ENCODE data around the gene PHB1. TPM values are rescaled to one million over a fixed set of nuclear protein-coding genes. Genes with fewer than 3 reads are reported as not detected.

Gene PHB1
- total RNA-seq, 1 experiment from 2014 or later: 325 TPM

DNA sequence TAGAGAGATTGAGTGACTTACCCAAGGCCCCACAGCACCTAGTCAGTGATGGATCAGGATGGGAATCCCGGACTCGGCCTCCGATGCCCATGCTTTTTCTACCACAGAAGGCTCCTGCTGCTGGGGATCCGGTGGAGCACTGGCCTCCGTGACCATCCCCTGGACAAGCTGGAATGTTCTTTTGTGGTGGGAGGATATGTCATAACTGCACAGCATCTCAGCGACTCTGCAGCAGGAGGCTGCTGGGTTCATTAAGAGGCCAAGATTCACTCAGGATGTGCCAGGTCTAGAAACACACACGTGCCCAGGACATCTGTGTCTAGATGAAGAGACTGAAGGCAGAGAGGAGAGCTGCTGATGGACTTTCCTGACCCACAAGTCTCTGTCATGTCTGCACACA, 45.7 kb upstream of the PHB1 start:
- H3K4me2 ChIP-seq (ENCODE audit: insufficient read depth, insufficient read length, low read length): no peak overlapping the region
- no peaks in the 10 kb centered on the region for H3K23me2 ChIP-seq (ENCODE audit: insufficient read length, low read depth, low read length, poor library complexity, severe bottlenecking)
- no peak overlapping the region for H4K91ac ChIP-seq (ENCODE audit: insufficient read length, low read depth, low read length)
- TF ChIP-seq CTCF (conservative IDR thresholded peaks at IDR 0.05): no peak
- H4K8ac ChIP-seq (replicated peaks; ENCODE audit: insufficient read length, low read depth, low read length): no peak overlapping the region
- no peak overlapping the region for H2BK15ac ChIP-seq (ENCODE audit: low read depth, low read length)
- no peak overlapping the region for H2AFZ ChIP-seq (ENCODE audit: low read length)
- no peak overlapping the region for H2BK20ac ChIP-seq (ENCODE audit: low read depth, low read length, poor library complexity, severe bottlenecking)
- no peak overlapping the region for H2BK5ac ChIP-seq (ENCODE audit: insufficient read length, low read length)
- H3K4me3 Mint-ChIP-seq: no peak overlapping the region
- H3K56ac ChIP-seq (ENCODE audit: insufficient read length, low read depth, low read length): no peak overlapping the region
- H3K14ac ChIP-seq (ENCODE audit: insufficient read depth, low read length): no peak overlapping the region
- H3K18ac ChIP-seq (ENCODE audit: insufficient read length, low read depth, low read length): no peak overlapping the region
- H4K5ac ChIP-seq (ENCODE audit: insufficient read length, low read depth, low read length): no peak overlapping the region
- no peak overlapping the region for H3K23ac ChIP-seq (ENCODE audit: insufficient read length, low read depth, low read length)
- H3K27me3 Mint-ChIP-seq (ENCODE audit: low read depth): peaks cover 25% of the 10 kb centered on the region
- H3K4me1 Mint-ChIP-seq: peaks cover 34 to 38% of the 10 kb centered on the region in 2 experiments
- H3K9ac ChIP-seq (ENCODE audit: extremely low read depth, insufficient read length, low read length): no peak overlapping the region
- WGBS (ENCODE audit: extremely low coverage, insufficient read length, low lambda C conversion rate): no CpG with 5 or more reads among the region's 7 CpGs
- H3T11ph ChIP-seq (ENCODE audit: low read length): no peak overlapping the region
- no peak overlapping the region for H3K4ac ChIP-seq (ENCODE audit: low read depth, low read length)
- no peak overlapping the region for H3K27ac Mint-ChIP-seq
- H3K9me3 Mint-ChIP-seq: peaks cover 3 to 9% of the 10 kb centered on the region in 2 experiments; a peak in 3 of 5 replicates
- H2AK5ac ChIP-seq (ENCODE audit: insufficient read length, low read length): no peak overlapping the region
- H3K79me2 ChIP-seq (ENCODE audit: insufficient read depth, low read length): no peaks in the 10 kb centered on the region
- no peak overlapping the region for H2BK120ac ChIP-seq (ENCODE audit: low read depth, low read length, poor library complexity, severe bottlenecking)
- no peak for DNase-seq
- H3K79me1 ChIP-seq (ENCODE audit: insufficient read depth, low read depth, low read length, poor library complexity, severe bottlenecking): no peaks in the 10 kb centered on the region
- H3K9me3 ChIP-seq (ENCODE audit: control insufficient read depth, low read depth, low read length): no peaks in the 10 kb centered on the region
- no peak overlapping the region for H3K27ac ChIP-seq (ENCODE audit: insufficient read length, low read depth, low read length)
- H4K20me1 ChIP-seq (ENCODE audit: control insufficient read depth, insufficient read depth, insufficient read length): no peaks in the 10 kb centered on the region
- no peaks in the 10 kb centered on the region; the same call in 1 of the 2 replicates for H3K27me3 ChIP-seq (ENCODE audit: insufficient read depth, low read length)
- H2BK12ac ChIP-seq (ENCODE audit: insufficient read length, low read depth, low read length): no peak overlapping the region
- peaks cover 0 to 6% (median 0%) of the 10 kb centered on the region in 3 experiments; a peak in 2 of 7 replicates for H3K36me3 Mint-ChIP-seq (ENCODE audit: insufficient read depth in 1 of 3, low read depth in 3 of 3)
- H3K4me1 ChIP-seq (ENCODE audit: insufficient read depth, low read length): peaks cover 9% of the 10 kb centered on the region; the same call in 1 of the 2 replicates

All from H9 (cell line).